SK-N-SH (cell line): ENCODE measurements around the gene DENND10. TPM values are rescaled to one million over a fixed set of nuclear protein-coding genes. Genes with fewer than 3 reads are reported as not detected.

Experiments used
- CTCF ChIA-PET: fragments of 300-600, 350-600 bp; formaldehyde crosslinking; extraction: SDS; loops from one replicate; lab custom pipeline; 2021; lab: Yijun Ruan, JAX
- POLR2A ChIA-PET: fragments of 350-600 bp; sonication (Branson Sonifier 250); formaldehyde crosslinking; extraction: SDS; loops from one replicate; lab custom pipeline; 2020; ENCODE audit warnings: antibody characterized with exemption, inconsistent platforms; lab: Yijun Ruan, JAX
- DNase-seq: peaks from one replicate; pipeline ENCODE4 v3.0.0; 2012
- H2AFZ ChIP-seq: fragments of 200-600 bp; sonication (generic); 2 replicates; pipeline ENCODE4 v1.8.1; 2016; ENCODE audit warnings: antibody characterized with exemption, mild to moderate bottlenecking, low read depth
- H3F3A ChIP-seq: fragments of 200-600 bp; sonication (generic); replicated peaks from 2 replicates; pipeline ENCODE3; 2016; ENCODE audit warnings: antibody characterized with exemption, mild to moderate bottlenecking; ENCODE audit not compliant: insufficient read depth
- H3K27ac ChIP-seq, 2 experiments: fragments of 200-500 bp in 1 of 2; fragments of 200-600 bp in 1 of 2; sonication (Bioruptor generic) in 1 of 2; sonication (generic), shearing (Covaris generic) in 1 of 2; 2 replicates each; pipeline versions ENCODE4 v1.5.1 to v1.6.1; 2014 to 2016; ENCODE audit warnings: low read depth in 2 of 2, inconsistent platforms in 1 of 2, low read length in 1 of 2, mild to moderate bottlenecking in 1 of 2, mixed read lengths in 1 of 2
- H3K27me3 ChIP-seq: fragments of 200-600 bp; sonication (generic), shearing (Covaris generic); 2 replicates; pipeline ENCODE4 v1.6.1; 2016; ENCODE audit warnings: mixed run types; ENCODE audit not compliant: insufficient read depth
- H3K36me3 ChIP-seq, 2 experiments: fragments of 200-500 bp in 1 of 2; fragments of 200-600 bp in 1 of 2; sonication (Bioruptor generic) in 1 of 2; sonication (generic) in 1 of 2; replicated peaks in 1 of 2; 2 replicates each; pipeline versions ENCODE3 to v1.5.1; 2014 to 2016; ENCODE audit warnings: low read length in 1 of 2, mild to moderate bottlenecking in 1 of 2; ENCODE audit not compliant: insufficient read depth in 2 of 2, control insufficient read depth in 1 of 2
- H3K4me1 ChIP-seq, 2 experiments: fragments of 200-500 bp in 1 of 2; fragments of 200-600 bp in 1 of 2; sonication (Bioruptor generic) in 1 of 2; sonication (generic), shearing (Covaris generic) in 1 of 2; 2 replicates each; pipeline versions ENCODE4 v1.5.1 to v1.6.1; 2014 to 2016; ENCODE audit warnings: low read depth in 1 of 2, low read length in 1 of 2, mixed run types in 1 of 2; ENCODE audit not compliant: insufficient read depth in 2 of 2, control insufficient read depth in 1 of 2
- H3K4me2 ChIP-seq: fragments of 200-600 bp; sonication (generic), shearing (Covaris generic); 2 replicates; pipeline ENCODE4 v1.6.1; 2017; ENCODE audit warnings: mixed run types
- H3K4me3 ChIP-seq, 2 experiments: fragments of 200-500 bp in 1 of 2; fragments of 200-600 bp in 1 of 2; sonication (Bioruptor generic) in 1 of 2; sonication (generic), shearing (Covaris generic) in 1 of 2; 2 replicates each; pipeline versions ENCODE4 v1.5.1 to v1.8.1; 2014 to 2016; ENCODE audit warnings: low read depth in 2 of 2, inconsistent platforms in 1 of 2, low read length in 1 of 2, mild to moderate bottlenecking in 1 of 2, mixed read lengths in 1 of 2, moderate library complexity in 1 of 2
- H3K79me2 ChIP-seq: fragments of 200-600 bp; sonication (generic); 2 replicates; pipeline ENCODE4 v1.8.1; 2017; ENCODE audit warnings: mild to moderate bottlenecking; ENCODE audit not compliant: insufficient read depth
- H3K9ac ChIP-seq: fragments of 200-600 bp; sonication (generic); 2 replicates; pipeline ENCODE4 v1.6.1; 2017; ENCODE audit warnings: mixed run types
- H3K9me2 ChIP-seq: fragments of 200-600 bp; sonication (generic); 2 replicates; pipeline ENCODE4 v1.6.1; 2017; ENCODE audit warnings: mixed run types
- H3K9me3 ChIP-seq: fragments of 200-600 bp; sonication (generic); 2 replicates; pipeline ENCODE4 v1.6.1; 2017; ENCODE audit warnings: mixed run types, mild to moderate bottlenecking, moderate library complexity
- H4K20me1 ChIP-seq: fragments of 200-600 bp; sonication (generic); 2 replicates; pipeline ENCODE4 v1.6.1; 2017; ENCODE audit warnings: mild to moderate bottlenecking, mixed run types; ENCODE audit not compliant: insufficient read depth
- NFIC ChIP-seq: IDR thresholded peaks from 2 replicates; pipeline ENCODE4 v1.4.0; 2012; ENCODE audit warnings: borderline replicate concordance
- NRF1 ChIP-seq: IDR thresholded peaks from 2 replicates; pipeline ENCODE4 v1.6.1; 2012; ENCODE audit warnings: low read depth, mild to moderate bottlenecking, low read length
- POLR2AphosphoS5 ChIP-seq: IDR thresholded peaks from 2 replicates; pipeline ENCODE4 v1.6.1; 2012; ENCODE audit warnings: low read depth, low read length
- YY1 ChIP-seq: IDR thresholded peaks from 2 replicates; pipeline ENCODE4 v1.4.0; 2012; ENCODE audit warnings: low read depth, mild to moderate bottlenecking
- WGBS: methylation state at CpG from one replicate; pipeline ENCODE4 v1.1.6; 2017; ENCODE audit warnings: low lambda C conversion rate; 5-methylcytosine and 5-hydroxymethylcytosine counted together
- polyA plus RNA-seq, 3 experiments: library from polyadenylated mRNA; depleted of rRNA; stranded (reverse); fragments of >200 nt; gene quantifications; 2 replicates each; pipeline ENCODE4 v1.2.3, GENCODE V29; 2012
- TF ChIP-seq, protein P1 (sequence below): IDR thresholded peaks from 2 replicates; pipeline ENCODE4 v1.4.0; 2012; ENCODE audit warnings: low read depth
- TF ChIP-seq, protein P2 (sequence below): IDR thresholded peaks from 2 replicates; pipeline ENCODE4 v1.6.1; 2012; ENCODE audit warnings: mild to moderate bottlenecking, low read depth, low read length, moderate library complexity
- TF ChIP-seq, protein P3 (sequence below): IDR thresholded peaks from 2 replicates; pipeline ENCODE4 v1.4.0; 2012; ENCODE audit warnings: low read depth, borderline replicate concordance
- TF ChIP-seq, protein P4 (sequence below): fragments of 150-350 bp; IDR thresholded peaks from 2 replicates; pipeline ENCODE4 v1.6.1; 2017; ENCODE audit warnings: antibody characterized with exemption, low read length, low read depth, borderline replicate concordance

Gene DENND10
- polyA plus RNA-seq, 1 of the 3 experiments (the other 2 are of a cell fraction): 48.4 TPM

DNA sequence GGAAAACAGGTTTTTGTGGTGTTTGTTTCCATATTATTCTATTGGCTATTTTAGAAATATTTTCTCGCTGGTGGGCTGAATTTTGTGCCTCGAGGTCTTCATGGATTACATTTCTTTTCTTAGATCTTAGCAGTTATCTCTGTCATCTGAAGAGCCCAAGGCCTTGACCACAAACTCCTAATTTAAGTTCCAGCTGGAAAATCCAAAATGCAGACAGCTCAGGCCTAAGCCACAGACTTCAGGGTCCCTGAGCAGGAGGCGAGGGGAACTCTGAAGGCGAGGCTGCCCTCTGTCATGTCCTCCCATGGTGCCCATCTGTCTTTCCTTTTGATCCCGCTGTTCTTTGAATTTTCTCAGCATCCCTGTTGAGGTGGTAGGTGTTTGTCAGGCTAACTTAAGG is 14.3 kb downstream of the DENND10 start (continued):
- TF ChIP-seq POLR2AphosphoS5: no peak
- TF ChIP-seq YY1: no peak
- TF ChIP-seq NRF1: no peak
- TF ChIP-seq, protein P1, sequence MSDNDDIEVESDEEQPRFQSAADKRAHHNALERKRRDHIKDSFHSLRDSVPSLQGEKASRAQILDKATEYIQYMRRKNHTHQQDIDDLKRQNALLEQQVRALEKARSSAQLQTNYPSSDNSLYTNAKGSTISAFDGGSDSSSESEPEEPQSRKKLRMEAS: no peak

DNA sequence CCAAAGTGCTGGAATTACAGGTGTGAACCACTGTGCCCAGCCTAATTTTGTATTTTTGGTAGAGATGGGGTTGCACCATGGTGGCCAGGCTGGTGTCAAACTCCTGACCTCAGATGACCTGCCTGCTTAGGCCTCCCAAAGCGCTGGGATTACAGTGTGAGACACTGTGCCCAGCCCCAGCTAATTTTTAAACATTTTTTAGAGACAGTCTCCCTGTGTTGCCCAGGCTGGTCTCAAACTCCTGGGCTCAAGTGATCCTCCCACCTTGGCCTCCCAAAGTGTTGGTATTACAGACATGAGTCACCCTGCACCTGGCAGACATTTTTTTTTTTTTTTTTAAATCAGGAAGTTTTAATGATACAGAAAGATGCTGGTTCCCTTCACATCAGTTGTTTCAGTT is 15.5 kb downstream of the DENND10 start:
- CTCF ChIA-PET: no interaction called here
- peaks cover 27 to 59% of the 10 kb centered on the region in 2 experiments for H3K36me3 ChIP-seq
- 100% methylated on average over 1 of the region's 1 CpG for WGBS

More for the DNA sequence above, 15.5 kb downstream of the DENND10 start:
- H4K20me1 ChIP-seq: no peaks in the 10 kb centered on the region
- H3K4me2 ChIP-seq: no peak overlapping the region
- H3K4me1 ChIP-seq: no peaks in the 10 kb centered on the region
- H3F3A ChIP-seq: no peaks in the 10 kb centered on the region
- no peak for DNase-seq
- H3K79me2 ChIP-seq: 0 out of 2 replicates have a peak, but pooled peaks cover 4% of the 10 kb centered on the region
- H3K27me3 ChIP-seq: no peaks in the 10 kb centered on the region
- H3K9ac ChIP-seq: no peak overlapping the region
- H3K9me2 ChIP-seq: no peaks in the 10 kb centered on the region
- TF ChIP-seq, protein P2, sequence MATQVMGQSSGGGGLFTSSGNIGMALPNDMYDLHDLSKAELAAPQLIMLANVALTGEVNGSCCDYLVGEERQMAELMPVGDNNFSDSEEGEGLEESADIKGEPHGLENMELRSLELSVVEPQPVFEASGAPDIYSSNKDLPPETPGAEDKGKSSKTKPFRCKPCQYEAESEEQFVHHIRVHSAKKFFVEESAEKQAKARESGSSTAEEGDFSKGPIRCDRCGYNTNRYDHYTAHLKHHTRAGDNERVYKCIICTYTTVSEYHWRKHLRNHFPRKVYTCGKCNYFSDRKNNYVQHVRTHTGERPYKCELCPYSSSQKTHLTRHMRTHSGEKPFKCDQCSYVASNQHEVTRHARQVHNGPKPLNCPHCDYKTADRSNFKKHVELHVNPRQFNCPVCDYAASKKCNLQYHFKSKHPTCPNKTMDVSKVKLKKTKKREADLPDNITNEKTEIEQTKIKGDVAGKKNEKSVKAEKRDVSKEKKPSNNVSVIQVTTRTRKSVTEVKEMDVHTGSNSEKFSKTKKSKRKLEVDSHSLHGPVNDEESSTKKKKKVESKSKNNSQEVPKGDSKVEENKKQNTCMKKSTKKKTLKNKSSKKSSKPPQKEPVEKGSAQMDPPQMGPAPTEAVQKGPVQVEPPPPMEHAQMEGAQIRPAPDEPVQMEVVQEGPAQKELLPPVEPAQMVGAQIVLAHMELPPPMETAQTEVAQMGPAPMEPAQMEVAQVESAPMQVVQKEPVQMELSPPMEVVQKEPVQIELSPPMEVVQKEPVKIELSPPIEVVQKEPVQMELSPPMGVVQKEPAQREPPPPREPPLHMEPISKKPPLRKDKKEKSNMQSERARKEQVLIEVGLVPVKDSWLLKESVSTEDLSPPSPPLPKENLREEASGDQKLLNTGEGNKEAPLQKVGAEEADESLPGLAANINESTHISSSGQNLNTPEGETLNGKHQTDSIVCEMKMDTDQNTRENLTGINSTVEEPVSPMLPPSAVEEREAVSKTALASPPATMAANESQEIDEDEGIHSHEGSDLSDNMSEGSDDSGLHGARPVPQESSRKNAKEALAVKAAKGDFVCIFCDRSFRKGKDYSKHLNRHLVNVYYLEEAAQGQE: no peak
- TF ChIP-seq, protein P3, sequence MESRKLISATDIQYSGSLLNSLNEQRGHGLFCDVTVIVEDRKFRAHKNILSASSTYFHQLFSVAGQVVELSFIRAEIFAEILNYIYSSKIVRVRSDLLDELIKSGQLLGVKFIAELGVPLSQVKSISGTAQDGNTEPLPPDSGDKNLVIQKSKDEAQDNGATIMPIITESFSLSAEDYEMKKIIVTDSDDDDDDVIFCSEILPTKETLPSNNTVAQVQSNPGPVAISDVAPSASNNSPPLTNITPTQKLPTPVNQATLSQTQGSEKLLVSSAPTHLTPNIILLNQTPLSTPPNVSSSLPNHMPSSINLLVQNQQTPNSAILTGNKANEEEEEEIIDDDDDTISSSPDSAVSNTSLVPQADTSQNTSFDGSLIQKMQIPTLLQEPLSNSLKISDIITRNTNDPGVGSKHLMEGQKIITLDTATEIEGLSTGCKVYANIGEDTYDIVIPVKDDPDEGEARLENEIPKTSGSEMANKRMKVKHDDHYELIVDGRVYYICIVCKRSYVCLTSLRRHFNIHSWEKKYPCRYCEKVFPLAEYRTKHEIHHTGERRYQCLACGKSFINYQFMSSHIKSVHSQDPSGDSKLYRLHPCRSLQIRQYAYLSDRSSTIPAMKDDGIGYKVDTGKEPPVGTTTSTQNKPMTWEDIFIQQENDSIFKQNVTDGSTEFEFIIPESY: no peak
- TF ChIP-seq, protein P4, sequence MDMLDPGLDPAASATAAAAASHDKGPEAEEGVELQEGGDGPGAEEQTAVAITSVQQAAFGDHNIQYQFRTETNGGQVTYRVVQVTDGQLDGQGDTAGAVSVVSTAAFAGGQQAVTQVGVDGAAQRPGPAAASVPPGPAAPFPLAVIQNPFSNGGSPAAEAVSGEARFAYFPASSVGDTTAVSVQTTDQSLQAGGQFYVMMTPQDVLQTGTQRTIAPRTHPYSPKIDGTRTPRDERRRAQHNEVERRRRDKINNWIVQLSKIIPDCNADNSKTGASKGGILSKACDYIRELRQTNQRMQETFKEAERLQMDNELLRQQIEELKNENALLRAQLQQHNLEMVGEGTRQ: no peak
- TF ChIP-seq, protein P1: no peak
- TF ChIP-seq NFIC: no peak
- no peak overlapping the region for H2AFZ ChIP-seq
- H3K4me3 ChIP-seq: no peak overlapping the region
- H3K27ac ChIP-seq: no peak overlapping the region
- POLR2A ChIA-PET: no interaction called here
- no peaks in the 10 kb centered on the region for H3K9me3 ChIP-seq
